ENCODE results near the gene LRRC30.
"Not testable (repeated sequence)": the region's sequence is repeated elsewhere in the genome, so short reads cannot be mapped to it uniquely, and the experiment has no call there.

The LRRC30 gene

GRCh38 chr18:7230626-7231349 is at the start of gene LRRC30:
TSS of gene LRRC30 (plus strand) at chr18:7231089. CDS start at chr18:7231139, 50 bp downstream.
- Mint-ChIP-seq H3K27ac (no peak within 1 kb of the TSS), H3K4me1 (ENCODE audit: low read depth) (no peaks in the 10 kb centered on the region), H3K9me3 (no peaks in the 10 kb centered on the region), H3K36me3 (ENCODE audit: low read depth) (no peaks in the 10 kb centered on the region), H3K4me3 (no peak within 1 kb of the TSS), H3K27me3 (no peaks in the 10 kb centered on the region)
- DNase-seq: no peak

- Mint-ChIP-seq H3K27me3 (no peaks in the 10 kb centered on the region), H3K9me3 (peaks cover 16% of the 10 kb centered on the region)
Observed at GRCh38 chr18:7185701-7186100, 45.2 kb upstream of the LRRC30 start.

GRCh38 chr18:7190547-7191156 is 40.2 kb upstream of the LRRC30 start:
- no peak for DNase-seq
- no peaks in the 10 kb centered on the region for H3K27me3 Mint-ChIP-seq
- H3K27ac Mint-ChIP-seq: no peak overlapping the region
- no peaks in the 10 kb centered on the region for H3K4me1 Mint-ChIP-seq (ENCODE audit: low read depth)
- no peak overlapping the region for H3K4me3 Mint-ChIP-seq
- H3K36me3 Mint-ChIP-seq (ENCODE audit: low read depth): no peaks in the 10 kb centered on the region
- peaks cover 4% of the 10 kb centered on the region for H3K9me3 Mint-ChIP-seq

More at GRCh38 chr18:7185701-7186100, 45.2 kb upstream of the LRRC30 start:
- Mint-ChIP-seq H3K36me3 (ENCODE audit: low read depth) (no peaks in the 10 kb centered on the region), H3K4me3 (no peak overlapping the region), H3K4me1 (ENCODE audit: low read depth) (no peaks in the 10 kb centered on the region), H3K27ac (no peak overlapping the region)
- DNase-seq: no peak

- Mint-ChIP-seq H3K36me3 (ENCODE audit: low read depth) (no peaks in the 10 kb centered on the region), H3K4me3 (no peak overlapping the region), H3K9me3 (no peaks in the 10 kb centered on the region), H3K27me3 (no peaks in the 10 kb centered on the region), H3K27ac (no peak overlapping the region), H3K4me1 (ENCODE audit: low read depth) (no peaks in the 10 kb centered on the region)
- DNase-seq: no peak
Observed at GRCh38 chr18:7191736-7192135, 39.2 kb upstream of the LRRC30 start.

GRCh38 chr18:7195266-7195665 is 35.6 kb upstream of the LRRC30 start:
- Mint-ChIP-seq H3K27ac (no peak overlapping the region), H3K27me3 (no peaks in the 10 kb centered on the region), H3K4me1 (ENCODE audit: low read depth) (no peaks in the 10 kb centered on the region), H3K36me3 (ENCODE audit: low read depth) (no peaks in the 10 kb centered on the region), H3K4me3 (no peak overlapping the region), H3K9me3 (peaks cover 3% of the 10 kb centered on the region)
- no peak for DNase-seq

GRCh38 chr18:7196421-7196820 is 34.5 kb upstream of the LRRC30 start:
- H3K9me3 Mint-ChIP-seq: peaks cover 3% of the 10 kb centered on the region
- no peaks in the 10 kb centered on the region for H3K27me3 Mint-ChIP-seq
- H3K4me1 Mint-ChIP-seq (ENCODE audit: low read depth): no peaks in the 10 kb centered on the region
- H3K36me3 Mint-ChIP-seq (ENCODE audit: low read depth): no peaks in the 10 kb centered on the region
- H3K27ac Mint-ChIP-seq: no peak overlapping the region
- no peak for DNase-seq
- H3K4me3 Mint-ChIP-seq: no peak overlapping the region

- H3K27ac Mint-ChIP-seq: no peak overlapping the region
- no peaks in the 10 kb centered on the region for H3K27me3 Mint-ChIP-seq
- H3K4me1 Mint-ChIP-seq (ENCODE audit: low read depth): no peaks in the 10 kb centered on the region
- no peak overlapping the region for H3K4me3 Mint-ChIP-seq
- no peaks in the 10 kb centered on the region for H3K36me3 Mint-ChIP-seq (ENCODE audit: low read depth)
- H3K9me3 Mint-ChIP-seq: peaks cover 3% of the 10 kb centered on the region
- DNase-seq: no peak
Observed at GRCh38 chr18:7197854-7198253, 33.0 kb upstream of the LRRC30 start.

GRCh38 chr18:7198326-7198725 is 32.6 kb upstream of the LRRC30 start:
- H3K9me3 Mint-ChIP-seq: peaks cover 3% of the 10 kb centered on the region
- no peak overlapping the region for H3K4me3 Mint-ChIP-seq
- no peak overlapping the region for H3K27ac Mint-ChIP-seq
- H3K27me3 Mint-ChIP-seq: no peaks in the 10 kb centered on the region
- no peaks in the 10 kb centered on the region for H3K4me1 Mint-ChIP-seq (ENCODE audit: low read depth)
- H3K36me3 Mint-ChIP-seq (ENCODE audit: low read depth): no peaks in the 10 kb centered on the region
- DNase-seq: no peak

- no peak for DNase-seq
- H3K27ac Mint-ChIP-seq: no peak overlapping the region
- no peak overlapping the region for H3K4me3 Mint-ChIP-seq
- H3K27me3 Mint-ChIP-seq: no peaks in the 10 kb centered on the region
- H3K9me3 Mint-ChIP-seq: peaks cover 3% of the 10 kb centered on the region
- no peaks in the 10 kb centered on the region for H3K4me1 Mint-ChIP-seq (ENCODE audit: low read depth)
- no peaks in the 10 kb centered on the region for H3K36me3 Mint-ChIP-seq (ENCODE audit: low read depth)
Observed at GRCh38 chr18:7201096-7201495, 29.8 kb upstream of the LRRC30 start.

- no peak for DNase-seq
- Mint-ChIP-seq H3K27me3 (no peaks in the 10 kb centered on the region), H3K4me3 (no peak overlapping the region), H3K9me3 (no peaks in the 10 kb centered on the region), H3K4me1 (ENCODE audit: low read depth) (no peaks in the 10 kb centered on the region), H3K36me3 (ENCODE audit: low read depth) (no peaks in the 10 kb centered on the region), H3K27ac (no peak overlapping the region)
Observed at GRCh38 chr18:7202169-7202568, 28.7 kb upstream of the LRRC30 start.

- H3K4me3 Mint-ChIP-seq; DNase-seq; H3K27ac Mint-ChIP-seq; H3K4me1 Mint-ChIP-seq (ENCODE audit: low read depth); H3K27me3 Mint-ChIP-seq; H3K9me3 Mint-ChIP-seq; H3K36me3 Mint-ChIP-seq (ENCODE audit: low read depth): not testable (repeated sequence)
Observed at GRCh38 chr18:7203601-7204000, 27.3 kb upstream of the LRRC30 start.

GRCh38 chr18:7205346-7205745 is 25.5 kb upstream of the LRRC30 start:
- Mint-ChIP-seq H3K4me3 (no peak overlapping the region), H3K27me3 (no peaks in the 10 kb centered on the region), H3K36me3 (ENCODE audit: low read depth) (no peaks in the 10 kb centered on the region), H3K27ac (no peak overlapping the region), H3K9me3 (no peaks in the 10 kb centered on the region), H3K4me1 (ENCODE audit: low read depth) (no peaks in the 10 kb centered on the region)
- no peak for DNase-seq

GRCh38 chr18:7206217-7206616 is 24.7 kb upstream of the LRRC30 start:
- Mint-ChIP-seq H3K27ac (no peak overlapping the region), H3K4me1 (ENCODE audit: low read depth) (no peaks in the 10 kb centered on the region), H3K4me3 (no peak overlapping the region), H3K36me3 (ENCODE audit: low read depth) (no peaks in the 10 kb centered on the region), H3K27me3 (no peaks in the 10 kb centered on the region), H3K9me3 (no peaks in the 10 kb centered on the region)
- no peak for DNase-seq

- Mint-ChIP-seq H3K9me3 (no peaks in the 10 kb centered on the region), H3K27ac (no peak overlapping the region), H3K27me3 (no peaks in the 10 kb centered on the region), H3K4me3 (no peak overlapping the region), H3K36me3 (ENCODE audit: low read depth) (no peaks in the 10 kb centered on the region), H3K4me1 (ENCODE audit: low read depth) (no peaks in the 10 kb centered on the region)
- no peak for DNase-seq
Observed at GRCh38 chr18:7207366-7207915, 23.4 kb upstream of the LRRC30 start.

GRCh38 chr18:7221424-7222155 is 9.3 kb upstream of the LRRC30 start:
- no peak for DNase-seq
- Mint-ChIP-seq H3K9me3 (no peaks in the 10 kb centered on the region), H3K4me3 (no peak overlapping the region), H3K4me1 (ENCODE audit: low read depth) (no peaks in the 10 kb centered on the region), H3K36me3 (ENCODE audit: low read depth) (no peaks in the 10 kb centered on the region), H3K27ac (no peak overlapping the region), H3K27me3 (no peaks in the 10 kb centered on the region)
